ENCODE results near the gene ADIPOR2.

GRCh38 chr12:1768615-1769014 lies 77.7 kb downstream of the ADIPOR2 start:
- TF ChIP-seq JUND (IDR thresholded peaks at IDR 0.05): peak in 1 of 2 donors; percentile 43
- no peak for TF ChIP-seq CTCF (IDR thresholded peaks at IDR 0.05; ENCODE audit: low read depth, low read length, missing input control)
- TF ChIP-seq ATF3 (IDR thresholded peaks at IDR 0.05): no peak
- no peak for TF ChIP-seq SP1 (IDR thresholded peaks at IDR 0.05)
- TF ChIP-seq REST (IDR thresholded peaks at IDR 0.05): peak; percentile 34
- peak in 1 of 2 donors; percentile 63 for TF ChIP-seq EGR1 (IDR thresholded peaks at IDR 0.05; ENCODE audit: low read depth in 2 of 2)
- TF ChIP-seq TAF1 (conservative IDR thresholded peaks at IDR 0.05): no peak
- TF ChIP-seq YY1 (IDR thresholded peaks at IDR 0.05): peak; percentile 80
- peak; percentile 43 for TF ChIP-seq MAX (IDR thresholded peaks at IDR 0.05)
